GM12878 (cell line): ENCODE results near the gene WBP4. TPM values are rescaled to one million over a fixed set of nuclear protein-coding genes. Genes with fewer than 3 reads are reported as not detected.
"Not testable (repeated sequence)": the region's sequence is repeated elsewhere in the genome, so short reads cannot be mapped to it uniquely, and the experiment has no call there.

ENCODE experiments used
- ATAC-seq: fragments of 200-7000 bp; cut with Tn5 transposase; 3 replicates; pipeline ENCODE4 v1.9.1; 2020; ENCODE audit warnings: mild to moderate bottlenecking, moderate library complexity
- BruUV-seq: library from RNA; stranded (reverse); fragments of 400-500 nt; replicated peaks from 2 replicates; lab custom pipeline; 2021; lab: Mats Ljungman, UMichigan
- CTCF ChIA-PET: fragments of 300-600 bp; sonication (Branson Sonifier 250); formaldehyde crosslinking; extraction: SDS; loops from one replicate; lab custom pipeline; 2021; ENCODE audit warnings: inconsistent platforms; lab: Yijun Ruan, JAX
- POLR2A ChIA-PET: fragments of 350-600 bp; formaldehyde crosslinking; extraction: SDS; loops from one replicate; lab custom pipeline; 2021; ENCODE audit warnings: inconsistent platforms; lab: Charles Lee
- RAD21 ChIA-PET: fragments of 300-600 bp; sonication (Branson Sonifier 250); formaldehyde crosslinking; loops from one replicate; lab custom pipeline; 2023; ENCODE audit warnings: antibody characterized with exemption; ENCODE audit not compliant: unreplicated experiment; lab: Charles Lee
- SMC1A ChIA-PET: fragments of 300-600 bp; sonication (Branson Sonifier 250); formaldehyde crosslinking; loops from one replicate; lab custom pipeline; 2023; ENCODE audit not compliant: unreplicated experiment, uncharacterized antibody; lab: Charles Lee
- DNase-seq: peaks from one replicate; pipeline ENCODE4 v3.0.0-alpha.2; 2011; ENCODE audit warnings: low read depth, low spot score
- FAIRE-seq: peaks from 3 replicates; lab custom pipeline; 2011; peaks lifted over from hg19 to GRCh38; lab: Jason Lieb, UNC
- H2AFZ ChIP-seq: 2 replicates; pipeline ENCODE4 v1.6.0; 2011; ENCODE audit warnings: low read depth, low read length, control low read depth; ENCODE audit not compliant: control insufficient read depth
- H3K27ac ChIP-seq: 2 replicates; pipeline ENCODE4 v1.5.1; 2011; ENCODE audit warnings: control low read depth; ENCODE audit not compliant: control insufficient read depth, insufficient read depth
- H3K27me3 ChIP-seq, 2 experiments: replicated peaks in 1 of 2; 2 replicates each; pipeline versions ENCODE4 v1.6.0 to v1.6.1; 2011; ENCODE audit warnings: low read length in 1 of 2; ENCODE audit not compliant: control insufficient read depth in 2 of 2, insufficient read depth in 2 of 2
- H3K36me3 ChIP-seq, 2 experiments: 2 replicates each; pipeline ENCODE4 v1.5.1; 2011; ENCODE audit warnings: low read length in 1 of 2; ENCODE audit not compliant: control insufficient read depth in 2 of 2, insufficient read depth in 2 of 2
- H3K4me1 ChIP-seq: 2 replicates; pipeline ENCODE4 v1.6.1; 2011; ENCODE audit warnings: mild to moderate bottlenecking, low read length, moderate library complexity, mixed read lengths; ENCODE audit not compliant: control insufficient read depth, insufficient read depth
- H3K4me2 ChIP-seq: 2 replicates; pipeline ENCODE4 v1.6.0; 2011; ENCODE audit warnings: control low read depth; ENCODE audit not compliant: control insufficient read depth, insufficient read depth
- H3K4me3 ChIP-seq: fragments of 200-600 bp; sonication (generic); 2 replicates; pipeline ENCODE4 v1.5.1; 2016
- H3K79me2 ChIP-seq: 2 replicates; pipeline ENCODE4 v1.6.0; 2011; ENCODE audit warnings: low read length; ENCODE audit not compliant: control insufficient read depth, insufficient read depth
- H3K9ac ChIP-seq: 2 replicates; pipeline ENCODE4 v1.8.0; 2011; ENCODE audit warnings: low read length, control low read depth, mixed read lengths; ENCODE audit not compliant: control insufficient read depth, insufficient read depth
- H3K9me3 ChIP-seq: replicated peaks from 3 replicates; pipeline ENCODE4 v1.5.1; 2011; ENCODE audit warnings: mild to moderate bottlenecking, low read length; ENCODE audit not compliant: control insufficient read depth, insufficient read depth
- H4K20me1 ChIP-seq: 2 replicates; pipeline ENCODE4 v1.6.0; 2011; ENCODE audit not compliant: control insufficient read depth, insufficient read depth
- DPF2 ChIP-seq: fragments of 450-650 bp; IDR thresholded peaks from 2 replicates; pipeline ENCODE4 v1.6.1; 2017; ENCODE audit warnings: mild to moderate bottlenecking
- WGBS: methylation state at CpG from one replicate; pipeline ENCODE4 v1.1.6; 2016; ENCODE audit warnings: low lambda C conversion rate; ENCODE audit not compliant: insufficient replicate concordance, insufficient coverage; ENCODE audit errors: missing lambda C conversion rate; 5-methylcytosine and 5-hydroxymethylcytosine counted together
- in situ Hi-C: fragments of 300-500 bp; cut with MboI; formaldehyde crosslinking; loops from 9 replicates; pipeline ENCODE4 v1.14.3; 2018; ENCODE audit warnings: mixed read lengths
- intact Hi-C: fragments of 100-400 bp; cut with micrococcal nuclease; formaldehyde crosslinking; loops from one replicate; pipeline ENCODE4 v1.14.2; 2022; ENCODE audit not compliant: unreplicated experiment
- polyA plus RNA-seq, 11 experiments: library from polyadenylated mRNA; depleted of rRNA in 4 of 11; unstranded in 6 of 11; stranded (reverse) in 5 of 11; fragments of >200 nt; fragmentation: Nextera tagmentation in 4 of 11; fragmentation: Illumina TruSeq in 1 of 11; extraction: Ambion mirVana in 4 of 11; extraction: Trizol in 1 of 11; gene quantifications; 1 replicate in 1 of 11; 2 replicates in 10 of 11; pipeline versions ENCODE4 v1.2.1 to v1.2.3, GENCODE V29; 2011 to 2016; ENCODE audit warnings: inconsistent platforms in 2 of 11, missing spikeins in 2 of 11, low read depth in 1 of 11
- total RNA-seq, 4 experiments: library from RNA; depleted of rRNA in 3 of 4; stranded (reverse); fragments of >200 nt in 3 of 4; fragmentation: Illumina TruSeq in 1 of 4; extraction: Trizol in 1 of 4; gene quantifications; 2 replicates each; pipeline versions ENCODE4 v1.2.1 to v1.2.3, GENCODE V29; 2013 to 2021
- TF ChIP-seq, protein P1 (sequence below): fragments of 450-650 bp; IDR thresholded peaks from 2 replicates; pipeline ENCODE4 v1.6.1; 2016; ENCODE audit warnings: mild to moderate bottlenecking
- TF ChIP-seq, protein P2 (sequence below): fragments of 450-650 bp; IDR thresholded peaks from 2 replicates; pipeline ENCODE4 v1.6.1; 2016; ENCODE audit warnings: mild to moderate bottlenecking, moderate library complexity, borderline replicate concordance

Gene WBP4
- total and polyA plus RNA-seq, 10 of the 15 experiments (the other 5 are each of a cell fraction or from before 2014, with no cell fraction given), result 7.4 to 21.6 (median 14.2) TPM

DNA sequence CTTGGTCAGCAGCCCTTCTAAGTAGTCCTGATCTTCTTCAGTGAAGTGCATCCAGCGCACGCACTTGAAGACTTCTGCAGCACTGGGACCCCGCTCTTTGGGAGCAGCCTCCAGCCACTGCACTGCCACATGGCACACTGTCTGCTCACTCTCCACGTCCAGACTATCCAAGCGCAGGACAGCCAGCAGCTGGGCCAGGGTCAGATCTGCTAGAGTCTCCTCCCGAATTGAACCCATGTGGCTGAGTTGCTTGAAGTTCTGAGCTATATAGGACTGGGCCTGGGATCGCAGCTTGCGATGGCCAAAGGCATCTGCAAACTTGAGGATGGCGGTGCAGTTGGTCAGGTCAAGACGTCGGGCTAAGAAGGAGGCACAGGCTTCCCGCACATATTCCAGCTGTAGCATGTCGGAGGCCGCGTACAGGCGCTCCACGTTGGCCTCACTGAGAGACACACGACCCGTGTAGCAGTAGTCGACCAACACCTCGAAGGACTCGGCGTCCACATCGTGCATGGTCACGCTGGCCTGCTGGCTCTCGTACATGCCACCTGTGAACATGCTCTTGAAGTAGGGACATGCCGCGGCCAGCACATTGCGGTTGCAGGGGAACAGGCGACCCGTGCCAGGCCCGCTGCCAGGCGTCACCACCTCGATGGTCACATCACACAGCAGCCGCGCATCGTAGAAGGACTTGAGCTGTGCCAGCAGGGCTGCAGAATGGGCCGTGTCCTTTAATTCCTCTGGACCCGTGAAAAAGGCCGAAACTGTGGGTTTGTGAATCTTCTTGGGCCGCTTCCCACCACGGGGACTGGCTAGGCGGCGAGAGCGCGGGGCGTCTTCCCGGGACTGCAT, 70.6 kb downstream of the WBP4 start:
- Histone ChIP-seq H3K4me2 (peak overlapping the region; percentile 72), H3K79me2 (peaks cover 37% of the 10 kb centered on the region), H3K4me3 (peak overlapping the region; percentile 74)
- H3K36me3 ChIP-seq, H3K27me3 ChIP-seq: not testable (repeated sequence)
- in situ Hi-C loops, result loop anchor here (5.0 kb wide), 1 partner anchor 60 kb away; the partner anchor contains the start of gene KBTBD7
- TF ChIP-seq, protein P1, sequence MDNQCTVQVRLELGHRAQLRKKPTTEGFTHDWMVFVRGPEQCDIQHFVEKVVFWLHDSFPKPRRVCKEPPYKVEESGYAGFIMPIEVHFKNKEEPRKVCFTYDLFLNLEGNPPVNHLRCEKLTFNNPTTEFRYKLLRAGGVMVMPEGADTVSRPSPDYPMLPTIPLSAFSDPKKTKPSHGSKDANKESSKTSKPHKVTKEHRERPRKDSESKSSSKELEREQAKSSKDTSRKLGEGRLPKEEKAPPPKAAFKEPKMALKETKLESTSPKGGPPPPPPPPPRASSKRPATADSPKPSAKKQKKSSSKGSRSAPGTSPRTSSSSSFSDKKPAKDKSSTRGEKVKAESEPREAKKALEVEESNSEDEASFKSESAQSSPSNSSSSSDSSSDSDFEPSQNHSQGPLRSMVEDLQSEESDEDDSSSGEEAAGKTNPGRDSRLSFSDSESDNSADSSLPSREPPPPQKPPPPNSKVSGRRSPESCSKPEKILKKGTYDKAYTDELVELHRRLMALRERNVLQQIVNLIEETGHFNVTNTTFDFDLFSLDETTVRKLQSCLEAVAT, result peak; percentile 75
- TF ChIP-seq, protein P2, sequence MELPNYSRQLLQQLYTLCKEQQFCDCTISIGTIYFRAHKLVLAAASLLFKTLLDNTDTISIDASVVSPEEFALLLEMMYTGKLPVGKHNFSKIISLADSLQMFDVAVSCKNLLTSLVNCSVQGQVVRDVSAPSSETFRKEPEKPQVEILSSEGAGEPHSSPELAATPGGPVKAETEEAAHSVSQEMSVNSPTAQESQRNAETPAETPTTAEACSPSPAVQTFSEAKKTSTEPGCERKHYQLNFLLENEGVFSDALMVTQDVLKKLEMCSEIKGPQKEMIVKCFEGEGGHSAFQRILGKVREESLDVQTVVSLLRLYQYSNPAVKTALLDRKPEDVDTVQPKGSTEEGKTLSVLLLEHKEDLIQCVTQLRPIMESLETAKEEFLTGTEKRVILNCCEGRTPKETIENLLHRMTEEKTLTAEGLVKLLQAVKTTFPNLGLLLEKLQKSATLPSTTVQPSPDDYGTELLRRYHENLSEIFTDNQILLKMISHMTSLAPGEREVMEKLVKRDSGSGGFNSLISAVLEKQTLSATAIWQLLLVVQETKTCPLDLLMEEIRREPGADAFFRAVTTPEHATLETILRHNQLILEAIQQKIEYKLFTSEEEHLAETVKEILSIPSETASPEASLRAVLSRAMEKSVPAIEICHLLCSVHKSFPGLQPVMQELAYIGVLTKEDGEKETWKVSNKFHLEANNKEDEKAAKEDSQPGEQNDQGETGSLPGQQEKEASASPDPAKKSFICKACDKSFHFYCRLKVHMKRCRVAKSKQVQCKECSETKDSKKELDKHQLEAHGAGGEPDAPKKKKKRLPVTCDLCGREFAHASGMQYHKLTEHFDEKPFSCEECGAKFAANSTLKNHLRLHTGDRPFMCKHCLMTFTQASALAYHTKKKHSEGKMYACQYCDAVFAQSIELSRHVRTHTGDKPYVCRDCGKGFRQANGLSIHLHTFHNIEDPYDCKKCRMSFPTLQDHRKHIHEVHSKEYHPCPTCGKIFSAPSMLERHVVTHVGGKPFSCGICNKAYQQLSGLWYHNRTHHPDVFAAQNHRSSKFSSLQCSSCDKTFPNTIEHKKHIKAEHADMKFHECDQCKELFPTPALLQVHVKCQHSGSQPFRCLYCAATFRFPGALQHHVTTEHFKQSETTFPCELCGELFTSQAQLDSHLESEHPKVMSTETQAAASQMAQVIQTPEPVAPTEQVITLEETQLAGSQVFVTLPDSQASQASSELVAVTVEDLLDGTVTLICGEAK, result peak; percentile 15; the same call in 1 of the 2 replicates
- 0 out of 2 replicates have a peak, but pooled peaks have one; percentile 8 for TF ChIP-seq DPF2
- TF ChIP-seq, all 136 proteins: peak for 3; not testable (repeated sequence) for 133
- H3K9me3 ChIP-seq, FAIRE-seq, RAD21 ChIA-PET, H3K4me1 ChIP-seq, H4K20me1 ChIP-seq, DNase-seq: not testable (repeated sequence)
- peak overlapping the region; percentile 94 for H2AFZ ChIP-seq
- ChIA-PET POLR2A (interaction anchor here (1.0 kb wide), 1 partner anchor 68 kb away, joined by 3 read pairs; no protein-coding TSS in a partner anchor), SMC1A (interaction anchor here (1.0 kb wide), 1 partner anchor 65 kb away, joined by 3 read pairs; no protein-coding TSS in a partner anchor), CTCF (interaction anchor here (0.5 kb wide), 1 partner anchor 139 kb away, joined by 3 read pairs; no protein-coding TSS in a partner anchor)
- ATAC-seq, result peak; percentile 40
- H3K27ac ChIP-seq, result peak overlapping the region; percentile 62
- peak overlapping the region; percentile 63 for H3K9ac ChIP-seq
- WGBS, result 46% methylated on average over 46 of the region's 48 CpGs
- intact Hi-C loops, result loop anchor here (1.0 to 10.0 kb wide), 4 partner anchors 62 to 180 kb away; partner anchors contain the start of genes KBTBD7, NAA16 and WBP4
- TSS peak; percentile 76 for BruUV-seq
